Spleen (tissue), 7 donors: ENCODE data around the gene ITGA6.

Source experiments
- CTCF ChIP-seq, 11 experiments: fragments of 200-600 bp in 7 of 11; fragments of 450-650 bp in 4 of 11; sonication (generic) in 4 of 11; IDR thresholded peaks in 8 of 11; conservative IDR thresholded peaks in 3 of 11; 1 replicate in 7 of 11; 2 replicates in 4 of 11; pipeline versions ENCODE4 v1.4.0 to v1.8.0; 2016 to 2021; ENCODE audit warnings: antibody characterized with exemption in 11 of 11, inconsistent platforms in 4 of 11, mild to moderate bottlenecking in 1 of 11
- POLR2A ChIP-seq, 3 donors: fragments of 450-650 bp; IDR thresholded peaks; one replicate each; pipeline ENCODE4 v1.5.1; 2017; ENCODE audit warnings: antibody characterized with exemption in 3 of 3, mild to moderate bottlenecking in 1 of 3
- POLR2AphosphoS5 ChIP-seq, 3 donors: sonication (generic); formaldehyde crosslinking; IDR thresholded peaks; one replicate each; pipeline ENCODE4 v1.5.1; 2017; ENCODE audit warnings: antibody characterized with exemption in 3 of 3
- donor health status: DM: no; HTN: no; CAD: no; lungs with moderate emphysema.
- donor health status: DM: no; HTN: no; CAD: no.
- donor health status: DM: no; HTN: no; CAD: no.

- TF ChIP-seq CTCF (IDR thresholded peaks at IDR 0.05 in 8 of 11, conservative IDR thresholded peaks at IDR 0.05 in 3 of 11), result no peak
- TF ChIP-seq POLR2A (IDR thresholded peaks at IDR 0.05), result no peak
- no peak for TF ChIP-seq POLR2AphosphoS5 (IDR thresholded peaks at IDR 0.05)
Observed at GRCh38 chr2:172464400-172465129, 37.2 kb downstream of the ITGA6 start.
